ENCODE results near the gene DTNA. TPM values are rescaled to one million over a fixed set of nuclear protein-coding genes. Genes with fewer than 3 reads are reported as not detected.

The DTNA gene
- total RNA-seq, 1 experiment from 2014 or later: not detected

DNA sequence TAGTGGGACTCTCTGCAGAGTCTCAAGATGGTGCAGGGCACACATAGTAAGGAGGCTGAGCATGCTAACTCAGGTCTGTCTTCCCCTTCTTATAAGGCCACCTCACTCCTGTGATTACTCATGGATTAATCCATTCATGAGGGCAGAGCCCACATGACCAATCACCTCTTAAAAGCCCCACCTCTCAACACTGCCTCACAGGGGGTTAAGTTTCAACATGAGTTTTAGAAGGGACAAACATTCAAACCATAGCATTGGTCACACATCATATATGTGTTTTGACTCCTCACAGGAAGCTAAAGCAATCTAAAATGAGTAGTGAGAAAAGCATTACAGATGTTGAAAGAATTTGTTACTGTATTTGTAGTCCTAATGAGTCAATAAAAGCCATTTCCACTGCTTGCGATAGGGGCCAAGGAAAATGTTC is 57.5 kb downstream of the DTNA start:
- H3K27ac Mint-ChIP-seq (ENCODE audit: low read depth, unreplicated experiment): no peak overlapping the region
- TF ChIP-seq, protein P1, sequence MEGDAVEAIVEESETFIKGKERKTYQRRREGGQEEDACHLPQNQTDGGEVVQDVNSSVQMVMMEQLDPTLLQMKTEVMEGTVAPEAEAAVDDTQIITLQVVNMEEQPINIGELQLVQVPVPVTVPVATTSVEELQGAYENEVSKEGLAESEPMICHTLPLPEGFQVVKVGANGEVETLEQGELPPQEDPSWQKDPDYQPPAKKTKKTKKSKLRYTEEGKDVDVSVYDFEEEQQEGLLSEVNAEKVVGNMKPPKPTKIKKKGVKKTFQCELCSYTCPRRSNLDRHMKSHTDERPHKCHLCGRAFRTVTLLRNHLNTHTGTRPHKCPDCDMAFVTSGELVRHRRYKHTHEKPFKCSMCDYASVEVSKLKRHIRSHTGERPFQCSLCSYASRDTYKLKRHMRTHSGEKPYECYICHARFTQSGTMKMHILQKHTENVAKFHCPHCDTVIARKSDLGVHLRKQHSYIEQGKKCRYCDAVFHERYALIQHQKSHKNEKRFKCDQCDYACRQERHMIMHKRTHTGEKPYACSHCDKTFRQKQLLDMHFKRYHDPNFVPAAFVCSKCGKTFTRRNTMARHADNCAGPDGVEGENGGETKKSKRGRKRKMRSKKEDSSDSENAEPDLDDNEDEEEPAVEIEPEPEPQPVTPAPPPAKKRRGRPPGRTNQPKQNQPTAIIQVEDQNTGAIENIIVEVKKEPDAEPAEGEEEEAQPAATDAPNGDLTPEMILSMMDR (IDR thresholded peaks at IDR 0.05; ENCODE audit: unreplicated experiment): no peak
- CTCF ChIA-PET: interaction anchor here (0.7 to 1.8 kb wide), 3 partner anchors 16 to 107 kb away, joined by 3 to 7 read pairs (median 4); no protein-coding TSS in a partner anchor
- H3K27me3 Mint-ChIP-seq (ENCODE audit: insufficient read depth, unreplicated experiment): no peaks in the 10 kb centered on the region
- no peak overlapping the region for H3K4me3 Mint-ChIP-seq (ENCODE audit: unreplicated experiment)
- intact Hi-C loops (cut with micrococcal nuclease): no loop called here
- POLR2A ChIA-PET: interaction anchor here (0.6 kb wide), 1 partner anchor 600 kb away, joined by 4 read pairs; no protein-coding TSS in a partner anchor
- BruUV-seq (replicated peaks): no TSS peak
- H3K4me1 Mint-ChIP-seq (ENCODE audit: insufficient read depth, unreplicated experiment): no peaks in the 10 kb centered on the region
- H3K9me3 Mint-ChIP-seq (ENCODE audit: unreplicated experiment): no peaks in the 10 kb centered on the region
- DNase-seq (ENCODE audit: unreplicated experiment): peak; percentile 56
- H3K36me3 Mint-ChIP-seq (ENCODE audit: insufficient read depth, unreplicated experiment): no peaks in the 10 kb centered on the region

DNA sequence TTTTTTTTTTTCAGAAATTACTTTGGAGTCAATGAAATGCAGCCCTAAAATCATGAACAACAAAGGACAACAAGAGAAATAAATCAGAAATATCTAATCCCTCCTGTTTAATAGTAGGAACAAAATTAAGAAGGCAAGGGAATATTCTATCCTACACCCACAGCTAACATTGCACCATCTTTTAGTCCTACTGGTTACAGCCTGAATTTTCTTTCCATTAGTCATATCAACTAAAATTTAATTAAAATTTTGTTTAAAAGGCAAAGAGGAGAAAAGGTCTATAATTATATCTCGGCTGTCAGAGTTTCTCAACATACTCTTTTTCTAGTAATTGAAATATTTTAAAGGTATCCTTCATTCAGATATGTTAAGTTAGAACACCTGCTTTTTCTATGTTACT is 61.9 kb downstream of the DTNA start:
- BruUV-seq (replicated peaks): no TSS peak
- Mint-ChIP-seq H3K4me1 (ENCODE audit: insufficient read depth, unreplicated experiment) (peaks cover 6% of the 10 kb centered on the region), H3K27ac (ENCODE audit: low read depth, unreplicated experiment) (no peak overlapping the region), H3K4me3 (ENCODE audit: unreplicated experiment) (no peak overlapping the region), H3K27me3 (ENCODE audit: insufficient read depth, unreplicated experiment) (no peaks in the 10 kb centered on the region), H3K36me3 (ENCODE audit: insufficient read depth, unreplicated experiment) (no peaks in the 10 kb centered on the region), H3K9me3 (ENCODE audit: unreplicated experiment) (no peaks in the 10 kb centered on the region)
- intact Hi-C loops (cut with micrococcal nuclease): no loop called here
- no peak for DNase-seq (ENCODE audit: unreplicated experiment)
- POLR2A ChIA-PET: interaction anchor here (0.6 to 0.7 kb wide), 2 partner anchors 43 to 951 kb away, joined by 3 read pairs; no protein-coding TSS in a partner anchor
- CTCF ChIA-PET: interaction anchor here (0.7 to 2.4 kb wide), 8 partner anchors 10 to 932 kb away, joined by 3 to 9 read pairs (median 4); no protein-coding TSS in a partner anchor
- TF ChIP-seq, protein P1 (IDR thresholded peaks at IDR 0.05; ENCODE audit: unreplicated experiment): no peak

DNA sequence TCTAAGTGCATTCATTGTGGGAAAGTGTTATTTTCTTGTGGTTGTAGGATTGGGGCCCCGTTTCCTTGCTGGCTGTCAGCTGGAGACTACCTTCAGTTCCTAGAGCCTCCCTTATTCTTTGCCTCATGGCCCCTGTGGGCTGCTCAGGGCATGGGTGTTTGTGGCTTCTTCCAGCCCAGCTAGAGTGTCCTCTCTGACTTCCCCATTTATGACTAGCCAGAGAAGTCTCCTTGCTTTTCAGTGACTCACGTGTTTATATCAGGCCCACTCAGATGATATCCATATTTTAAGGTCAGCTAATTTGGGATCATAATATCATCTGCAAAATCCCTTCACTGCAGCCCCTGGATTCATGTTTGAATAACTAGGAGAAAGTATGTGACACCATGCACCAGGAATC is 62.8 kb downstream of the DTNA start:
- H3K4me1 Mint-ChIP-seq (ENCODE audit: insufficient read depth, unreplicated experiment): peaks cover 6% of the 10 kb centered on the region
- POLR2A ChIA-PET: no interaction called here
- no TSS peak for BruUV-seq (replicated peaks)
- DNase-seq (ENCODE audit: unreplicated experiment): no peak
- no peak overlapping the region for H3K4me3 Mint-ChIP-seq (ENCODE audit: unreplicated experiment)
- H3K27me3 Mint-ChIP-seq (ENCODE audit: insufficient read depth, unreplicated experiment): no peaks in the 10 kb centered on the region
- H3K27ac Mint-ChIP-seq (ENCODE audit: low read depth, unreplicated experiment): no peak overlapping the region
- no peaks in the 10 kb centered on the region for H3K9me3 Mint-ChIP-seq (ENCODE audit: unreplicated experiment)
- TF ChIP-seq, protein P1 (IDR thresholded peaks at IDR 0.05; ENCODE audit: unreplicated experiment): no peak
- intact Hi-C loops (cut with micrococcal nuclease): no loop called here
- CTCF ChIA-PET: interaction anchor here (0.6 to 2.4 kb wide), 7 partner anchors 9 to 111 kb away, joined by 3 to 9 read pairs (median 4); no protein-coding TSS in a partner anchor
- no peaks in the 10 kb centered on the region for H3K36me3 Mint-ChIP-seq (ENCODE audit: insufficient read depth, unreplicated experiment)

DNA sequence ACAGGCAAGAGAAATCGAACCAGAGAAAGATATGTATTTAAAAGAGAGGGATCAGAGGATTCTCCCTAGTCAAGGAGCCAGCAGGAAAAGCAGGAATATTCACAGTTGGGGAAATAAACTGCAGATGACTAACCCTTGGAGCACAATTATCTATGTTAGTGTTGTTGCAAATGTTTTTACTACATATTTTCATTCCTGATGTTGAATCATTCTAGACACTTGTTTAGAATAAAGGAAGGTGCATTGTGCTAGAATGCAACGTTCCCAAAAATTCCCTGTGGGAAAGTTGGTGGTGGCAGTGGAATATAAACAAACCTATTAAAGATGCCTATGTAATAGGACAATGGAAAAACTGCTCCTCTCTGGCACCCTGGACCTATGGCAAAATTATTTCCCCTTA is 63.3 kb downstream of the DTNA start:
- POLR2A ChIA-PET: interaction anchor here (0.6 to 0.7 kb wide), 2 partner anchors 29 to 65 kb away, joined by 3 read pairs; no protein-coding TSS in a partner anchor
- peaks cover 6% of the 10 kb centered on the region for H3K4me1 Mint-ChIP-seq (ENCODE audit: insufficient read depth, unreplicated experiment)
- no peaks in the 10 kb centered on the region for H3K9me3 Mint-ChIP-seq (ENCODE audit: unreplicated experiment)
- TF ChIP-seq, protein P1 (IDR thresholded peaks at IDR 0.05; ENCODE audit: unreplicated experiment): no peak
- BruUV-seq (replicated peaks): no TSS peak
- no peaks in the 10 kb centered on the region for H3K27me3 Mint-ChIP-seq (ENCODE audit: insufficient read depth, unreplicated experiment)
- no peak for DNase-seq (ENCODE audit: unreplicated experiment)
- CTCF ChIA-PET: interaction anchor here (0.9 to 2.4 kb wide), 5 partner anchors 10 to 112 kb away, joined by 3 to 9 read pairs (median 3); no protein-coding TSS in a partner anchor
- no peaks in the 10 kb centered on the region for H3K36me3 Mint-ChIP-seq (ENCODE audit: insufficient read depth, unreplicated experiment)
- intact Hi-C loops (cut with micrococcal nuclease): no loop called here
- no peak overlapping the region for H3K27ac Mint-ChIP-seq (ENCODE audit: low read depth, unreplicated experiment)
- no peak overlapping the region for H3K4me3 Mint-ChIP-seq (ENCODE audit: unreplicated experiment)
